GM19351 (cell line): ENCODE results near the gene PLXDC1.
A peak's percentile ranks its signal among the peaks of the same experiment; 100 is the strongest.
"Not testable (repeated sequence)": the region's sequence is repeated elsewhere in the genome, so short reads cannot be mapped to it uniquely, and the experiment has no call there.

Experiments used
- ATAC-seq: cut with Tn5 transposase; IDR thresholded peaks from one replicate; pipeline ENCODE4 v1.9.1; 2021; ENCODE audit warnings: mild to moderate bottlenecking, moderate library complexity; ENCODE audit not compliant: unreplicated experiment

The PLXDC1 gene

DNA sequence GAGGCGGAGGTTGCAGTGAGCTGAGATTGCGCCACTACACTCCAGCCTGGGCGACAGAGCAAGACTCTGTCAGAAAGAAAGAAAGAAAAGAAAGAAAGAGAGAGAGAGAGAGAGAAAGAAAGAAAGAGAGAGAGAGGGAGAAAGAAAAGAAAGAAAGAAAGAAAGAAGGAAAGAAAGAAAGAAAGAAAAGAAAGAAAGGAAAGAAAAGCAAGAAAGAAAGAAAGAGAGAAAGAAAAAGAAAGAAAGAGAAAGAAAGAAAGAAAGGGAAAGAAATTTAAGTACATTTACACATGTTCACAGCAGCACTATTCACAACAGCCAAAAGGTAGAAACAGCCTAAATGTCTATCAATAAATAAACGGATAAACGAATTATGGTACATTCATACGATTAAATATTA, 21.9 kb downstream of the PLXDC1 start:
- not testable (repeated sequence) for ATAC-seq

DNA sequence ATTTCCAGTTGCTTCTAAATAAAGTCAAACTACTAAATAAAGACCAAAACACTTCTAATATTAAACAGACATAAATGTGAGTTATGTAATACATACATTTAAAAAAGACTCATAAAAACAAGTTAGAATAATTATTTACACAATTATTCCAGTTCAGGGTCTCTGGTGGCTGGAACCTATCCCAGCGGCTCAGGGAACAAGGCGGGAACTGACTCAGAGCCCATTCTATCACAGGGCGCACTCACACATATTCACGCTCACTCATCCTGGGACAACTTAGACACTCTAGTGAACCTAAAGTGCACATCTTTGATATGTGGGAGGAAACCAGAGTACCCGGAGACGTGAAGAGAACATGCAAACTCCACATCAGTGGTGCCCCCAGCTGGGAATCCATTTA, 25.0 kb downstream of the PLXDC1 start:
- no peak for ATAC-seq

GRCh38 chr17:39125143-39125875, 26.1 kb downstream of the PLXDC1 start:
- ATAC-seq, result no peak

- ATAC-seq, result no peak
Measured at GRCh38 chr17:39123627-39124026, 27.8 kb downstream of the PLXDC1 start.

- ATAC-seq, result no peak
Measured at GRCh38 chr17:39122991-39123390, 28.4 kb downstream of the PLXDC1 start.

- ATAC-seq, result not testable (repeated sequence)
Measured at GRCh38 chr17:39121919-39122318, 29.5 kb downstream of the PLXDC1 start.

- peak; percentile 81 for ATAC-seq
Measured at GRCh38 chr17:39118674-39119419, 32.6 kb downstream of the PLXDC1 start.

GRCh38 chr17:39116224-39116623, 35.2 kb downstream of the PLXDC1 start:
- no peak for ATAC-seq

- no peak for ATAC-seq
Measured at GRCh38 chr17:39115135-39115534, 36.3 kb downstream of the PLXDC1 start.

GRCh38 chr17:39114723-39115122, 36.7 kb downstream of the PLXDC1 start:
- no peak for ATAC-seq

GRCh38 chr17:39113871-39114270, 37.6 kb downstream of the PLXDC1 start:
- ATAC-seq, result no peak

- ATAC-seq, result no peak
Measured at GRCh38 chr17:39110435-39111136, 40.9 kb downstream of the PLXDC1 start.

GRCh38 chr17:39108461-39109375, 42.7 kb downstream of the PLXDC1 start:
- ATAC-seq, result no peak

DNA sequence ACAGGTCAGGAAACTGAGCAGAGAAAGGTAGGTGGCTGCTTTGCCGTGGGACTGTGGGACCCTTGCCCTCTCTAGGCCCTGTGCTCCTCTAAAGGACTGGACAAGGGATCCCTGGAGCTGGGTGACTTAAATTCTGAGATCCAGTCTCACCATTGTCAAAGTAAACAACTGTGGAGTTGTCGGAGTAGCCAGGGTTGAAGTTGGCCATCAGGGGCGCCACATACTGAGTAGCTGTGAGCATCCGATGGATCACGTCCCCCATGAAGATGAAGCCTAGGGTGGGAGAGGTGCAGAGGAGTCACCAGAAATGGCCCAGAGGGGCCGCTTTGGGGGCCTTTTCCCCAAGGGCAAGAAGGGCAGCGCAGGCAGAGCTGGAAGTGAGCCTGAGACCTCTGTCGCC, 43.5 kb downstream of the PLXDC1 start:
- no peak for ATAC-seq

DNA sequence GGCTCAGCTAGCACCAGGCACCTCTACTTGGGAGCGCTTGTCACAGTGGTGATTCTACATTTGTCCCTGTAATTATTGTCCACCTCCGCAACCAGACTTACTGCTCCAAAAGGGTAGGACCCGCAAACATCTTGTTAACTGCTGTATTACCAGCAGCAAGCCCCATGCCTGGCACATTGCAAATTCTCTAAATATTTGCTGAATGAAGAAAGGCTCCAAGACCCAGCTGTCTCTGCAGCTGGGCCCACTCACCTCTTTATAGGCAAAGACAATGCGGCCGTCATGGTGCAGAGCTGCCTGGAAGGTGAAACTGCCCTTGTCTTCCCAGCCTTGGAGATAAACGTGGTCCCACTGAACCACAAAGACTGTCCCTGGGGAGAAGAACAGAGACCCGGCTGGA, 44.3 kb downstream of the PLXDC1 start:
- ATAC-seq, result no peak

DNA sequence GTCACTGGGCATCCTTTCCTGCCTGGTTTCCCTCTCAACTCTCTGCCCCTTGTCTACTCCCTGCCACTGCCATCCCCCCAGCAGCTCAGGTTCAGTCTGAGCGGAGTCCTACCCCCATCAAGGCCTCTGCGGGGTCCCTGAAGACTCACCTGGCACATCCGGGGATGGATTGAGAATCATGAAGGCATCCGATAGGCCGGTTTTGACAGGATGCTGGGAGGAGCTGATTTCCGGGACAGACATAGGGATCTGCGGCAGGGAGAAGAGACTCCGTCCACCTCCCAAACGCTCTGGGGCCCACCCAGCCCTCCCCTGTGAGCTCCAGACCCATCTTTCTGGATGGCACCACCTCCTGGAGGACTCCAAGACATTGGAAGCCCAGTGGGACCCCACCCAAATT, 45.7 kb downstream of the PLXDC1 start:
- ATAC-seq, result no peak

- ATAC-seq, result no peak
Measured at GRCh38 chr17:39104657-39105056, 46.8 kb downstream of the PLXDC1 start.

- no peak for ATAC-seq
Measured at GRCh38 chr17:39104046-39104445, 47.4 kb downstream of the PLXDC1 start.

GRCh38 chr17:39101091-39101490, 50.3 kb downstream of the PLXDC1 start:
- ATAC-seq, result no peak

DNA sequence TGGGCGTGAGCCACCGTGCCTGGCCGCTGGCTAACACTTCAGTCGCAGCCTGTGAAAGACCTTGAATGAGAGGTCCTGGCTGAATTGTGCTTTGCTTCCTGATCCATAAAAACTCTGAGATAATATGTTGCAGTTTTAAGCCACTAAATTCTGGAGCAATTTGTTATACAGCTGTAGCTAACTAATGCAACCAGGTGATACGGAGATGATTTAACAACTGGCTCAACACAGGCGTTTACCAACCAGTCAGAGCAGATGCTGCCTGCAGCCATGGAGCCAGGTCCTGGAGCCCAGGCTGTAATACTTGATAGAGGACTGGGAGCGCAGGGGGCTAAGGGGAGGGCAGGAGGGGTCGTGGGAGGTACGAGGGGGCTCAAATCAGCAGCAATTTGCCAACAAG, 50.9 kb downstream of the PLXDC1 start:
- no peak for ATAC-seq
